Left colon (tissue), 2 donors: Measurements from ENCODE around the gene SH3TC1. TPM values are rescaled to one million over a fixed set of nuclear protein-coding genes. Genes with fewer than 3 reads are reported as not detected.

Experiments used
- ATAC-seq: fragments of 200-7000 bp; cut with Tn5 transposase; one replicate; pipeline ENCODE4 v1.9.1; 2020; ENCODE audit warnings: mild to moderate bottlenecking, moderate library complexity
- DNase-seq, 2 donors: peaks; one replicate each; pipeline ENCODE4 v3.0.0-alpha.2; 2020
- intact Hi-C, 2 donors: fragments of 100-400 bp; cut with DNase I in 1 of 2; cut with micrococcal nuclease in 1 of 2; formaldehyde crosslinking; loops; one replicate each; pipeline versions ENCODE4 v1.11.2 to v1.14.0; 2022; cut with DNase I, micrococcal nuclease
- total RNA-seq, 2 donors: library from RNA; stranded (reverse); fragmentation: NEBNext Ultra II Directional; extraction: Animal tissue kit (Norgen Biotek cat#: 25700); gene quantifications; one replicate each; pipeline ENCODE4 v1.2.1, GENCODE V29; 2021
- donor health status: DM: no; HTN: no; CAD: no.
- donor health status: DM: yes; HTN: yes; CAD: no.

SH3TC1 gene
- total RNA-seq, 2 donors from 2014 or later = 13.8 to 18.3 TPM

DNA sequence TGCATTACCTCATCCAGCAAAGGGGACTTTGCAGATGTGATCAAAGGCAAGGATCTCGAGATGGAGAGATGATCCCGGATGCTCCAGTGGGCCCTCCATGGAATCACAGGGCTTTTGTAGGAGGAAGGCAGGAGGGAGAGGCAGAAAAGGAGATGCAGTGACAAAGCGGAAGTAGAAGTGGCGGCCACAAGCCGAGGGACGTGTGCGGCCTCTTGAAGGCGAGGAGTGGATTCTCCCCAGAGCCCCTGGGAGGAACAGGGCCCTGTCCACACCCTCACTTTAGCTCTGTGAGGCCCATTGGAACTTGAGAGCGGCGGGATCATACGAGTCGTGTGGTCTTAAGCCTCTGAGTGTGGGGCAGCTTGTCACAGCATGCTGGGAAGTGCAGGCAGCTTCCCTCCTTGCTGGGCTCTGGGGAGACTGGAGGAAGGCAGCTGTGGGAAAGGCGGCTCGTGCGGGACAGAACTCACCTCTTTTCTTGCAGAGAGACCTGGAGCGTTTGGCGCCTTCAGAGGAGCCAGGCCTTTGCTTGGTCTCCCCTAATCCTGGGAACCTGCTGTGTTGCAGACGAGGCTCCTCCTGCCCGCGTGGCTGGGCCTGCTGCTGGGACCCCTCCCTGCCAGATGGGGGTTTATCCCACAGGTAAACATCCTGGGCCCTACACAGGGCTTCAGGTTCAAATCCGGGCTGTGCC, 10.2 kb downstream of the SH3TC1 start:
- ATAC-seq (no peak), DNase-seq (no peak)

DNA sequence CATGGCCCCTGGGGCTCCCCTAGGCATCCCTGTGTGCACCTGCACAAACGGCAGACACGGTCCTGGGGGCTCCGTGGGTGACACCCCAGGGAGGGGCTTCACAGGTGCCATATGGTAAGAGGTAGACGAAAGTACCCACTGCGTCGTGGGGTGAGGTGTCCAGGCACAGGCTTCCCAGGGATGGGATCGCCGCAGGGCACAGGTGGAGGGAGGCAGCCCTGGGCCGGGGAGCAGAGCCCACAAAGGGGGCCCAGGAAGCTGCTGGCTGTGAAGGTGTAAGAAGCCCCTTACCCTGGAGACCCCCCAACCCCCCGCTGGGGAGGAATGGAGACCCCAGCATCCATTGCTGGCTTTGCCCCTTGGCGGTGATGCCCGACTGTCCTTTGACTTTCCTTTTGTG, 10.9 kb downstream of the SH3TC1 start:
- ATAC-seq = no peak
- no peak for DNase-seq
- intact Hi-C loops = no loop called here

More for the DNA sequence above, 10.2 kb downstream of the SH3TC1 start:
- intact Hi-C loops = no loop called here

DNA sequence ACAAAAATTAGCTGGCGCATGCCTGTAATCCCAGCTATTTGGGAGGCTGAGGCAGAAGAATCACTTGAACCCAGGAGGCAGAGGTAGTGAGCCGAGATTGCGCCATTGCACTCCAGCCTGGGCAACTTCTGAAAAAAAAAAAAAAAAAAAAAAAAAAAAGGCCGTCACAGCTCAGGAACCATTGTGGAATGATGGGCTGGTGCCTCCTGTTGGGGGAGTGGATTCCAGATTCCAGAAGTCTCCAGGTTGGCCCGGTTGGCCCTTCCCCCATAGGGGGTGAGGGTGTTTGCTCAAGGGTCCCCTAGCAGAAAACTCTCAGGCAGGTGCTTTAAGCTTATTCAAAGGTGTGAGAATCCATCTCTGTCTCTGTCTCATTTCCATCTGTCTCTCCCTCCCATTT, 11.5 kb downstream of the SH3TC1 start:
- no peak for ATAC-seq

DNA sequence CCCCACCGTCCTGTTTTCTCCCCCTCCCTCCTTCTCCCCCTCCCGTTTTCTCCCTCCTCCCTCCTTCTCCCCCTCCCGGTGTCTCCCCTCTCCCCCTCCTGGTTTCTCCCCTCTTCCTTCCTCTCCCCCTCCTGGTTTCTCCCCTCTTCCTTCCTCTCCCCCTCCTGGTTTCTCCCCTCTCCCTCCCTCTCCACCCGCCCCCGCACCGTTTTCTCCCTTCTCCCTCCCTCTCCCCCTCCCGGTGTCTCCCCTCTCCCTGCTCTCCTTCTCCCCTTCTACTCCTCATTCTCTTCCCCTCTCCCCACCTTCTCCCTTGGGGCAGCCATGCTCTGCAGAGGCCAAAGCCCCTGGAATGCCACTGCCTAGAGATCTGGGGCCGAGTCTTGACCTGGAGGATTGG, 12.2 kb downstream of the SH3TC1 start:
- ATAC-seq (no peak), DNase-seq (no peak)
- intact Hi-C loops = no loop called here

More for the DNA sequence above, 11.5 kb downstream of the SH3TC1 start:
- intact Hi-C loops = no loop called here
- DNase-seq = no peak

DNA sequence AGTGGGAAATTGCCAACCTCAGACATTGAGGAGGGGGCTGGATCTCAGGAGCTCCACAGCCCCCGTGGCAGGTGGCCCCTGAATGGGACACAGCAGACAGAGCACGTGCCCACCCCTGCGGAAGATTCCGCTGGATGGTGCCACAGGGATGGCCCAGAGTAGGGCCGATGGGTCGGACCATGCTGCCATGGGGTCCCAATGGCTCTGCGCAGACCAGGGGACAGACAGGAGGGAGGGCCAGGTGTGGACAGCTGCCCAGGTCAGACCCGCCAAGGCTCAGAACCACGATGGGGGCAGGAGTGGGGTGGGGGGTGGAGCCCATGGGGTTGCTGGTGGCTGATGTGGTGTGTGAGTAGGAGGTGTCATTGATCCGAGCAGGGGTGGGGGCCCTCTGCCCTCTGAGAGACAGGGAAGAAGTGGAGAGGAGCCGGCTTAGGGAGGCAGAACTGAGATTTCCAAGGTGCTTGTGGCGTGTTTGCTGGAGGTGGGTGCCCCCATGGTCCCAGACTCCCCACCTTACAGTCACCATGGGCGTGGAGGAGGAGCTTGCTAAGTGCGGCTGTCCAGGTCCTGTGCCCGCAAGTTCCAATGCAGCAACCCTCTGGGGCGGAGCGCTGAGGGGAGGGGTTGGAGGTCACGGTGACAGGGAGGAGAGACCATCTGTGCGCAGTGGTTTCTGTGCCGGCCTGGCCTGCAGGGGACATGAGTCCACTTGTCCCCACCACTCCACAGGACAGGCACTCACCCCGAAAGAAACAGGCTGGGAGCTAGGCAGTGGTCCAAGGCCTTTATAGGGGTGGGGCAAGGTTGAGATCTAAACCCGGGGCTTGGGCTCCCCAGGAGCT, 12.9 kb downstream of the SH3TC1 start:
- ATAC-seq = no peak
- no peak for DNase-seq
- intact Hi-C loops = no loop called here

DNA sequence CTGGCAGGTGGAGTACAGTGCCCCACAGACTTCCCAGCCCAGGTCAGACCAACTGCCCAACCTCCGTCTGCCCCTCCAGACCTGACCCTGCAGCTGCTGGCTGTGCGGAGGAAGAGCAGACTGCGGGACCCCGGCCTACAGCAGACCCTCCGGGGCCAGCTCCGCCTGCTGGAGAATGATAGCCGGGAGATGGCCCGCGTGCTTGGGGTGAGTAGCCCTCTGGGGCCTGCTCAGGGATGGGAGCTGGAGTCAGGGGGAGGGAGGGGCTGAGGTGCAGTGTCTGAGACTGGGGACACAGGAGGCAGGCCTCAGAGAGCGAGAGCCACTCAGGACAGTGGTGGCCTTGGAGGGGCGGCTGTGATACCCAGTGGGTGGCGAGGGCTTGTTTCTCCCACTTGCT, 13.5 kb downstream of the SH3TC1 start:
- intact Hi-C loops = no loop called here
- ATAC-seq (no peak), DNase-seq (no peak)

DNA sequence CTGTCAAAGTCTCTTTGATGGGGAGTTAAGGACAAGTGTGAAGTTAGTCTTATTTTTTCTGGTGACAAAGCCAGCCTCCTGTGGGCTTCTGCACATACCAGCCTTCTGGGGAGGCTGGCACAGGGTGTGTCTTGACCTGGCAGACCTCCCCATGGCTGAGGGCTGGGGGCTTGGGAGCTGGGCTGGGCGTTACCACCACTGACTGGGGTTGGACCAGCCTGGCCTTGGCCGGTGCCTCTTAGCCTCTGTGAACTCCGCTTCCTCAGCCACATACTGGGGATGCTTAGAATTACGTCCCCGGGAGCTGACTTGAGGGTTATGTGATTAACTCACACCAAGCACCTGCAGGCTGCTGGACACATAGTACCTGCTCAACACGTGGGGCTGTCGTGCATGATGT, 14.0 kb downstream of the SH3TC1 start:
- DNase-seq (no peak), ATAC-seq (no peak)
- intact Hi-C loops = no loop called here

DNA sequence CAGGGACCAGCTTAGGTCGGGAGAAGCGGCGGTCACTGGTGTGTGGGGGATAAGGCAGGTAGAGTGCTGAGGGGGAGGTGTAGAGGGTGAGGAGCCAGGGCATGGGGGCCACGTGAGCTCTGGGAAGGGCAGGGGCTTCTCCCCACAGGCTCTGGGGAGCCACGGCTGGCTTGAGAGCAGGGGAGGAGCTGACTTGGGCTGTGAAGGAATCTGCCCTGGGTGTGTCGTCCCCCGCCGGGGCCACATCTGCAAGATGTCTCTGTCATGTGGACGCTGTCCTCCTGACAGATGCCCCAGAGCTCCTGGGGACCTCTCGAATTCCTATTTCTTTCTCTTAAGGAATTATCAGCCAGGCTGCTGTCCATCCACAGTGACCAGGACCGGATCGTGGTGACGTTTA, 15.0 kb downstream of the SH3TC1 start:
- DNase-seq = no peak
- intact Hi-C loops = no loop called here
- ATAC-seq = no peak

DNA sequence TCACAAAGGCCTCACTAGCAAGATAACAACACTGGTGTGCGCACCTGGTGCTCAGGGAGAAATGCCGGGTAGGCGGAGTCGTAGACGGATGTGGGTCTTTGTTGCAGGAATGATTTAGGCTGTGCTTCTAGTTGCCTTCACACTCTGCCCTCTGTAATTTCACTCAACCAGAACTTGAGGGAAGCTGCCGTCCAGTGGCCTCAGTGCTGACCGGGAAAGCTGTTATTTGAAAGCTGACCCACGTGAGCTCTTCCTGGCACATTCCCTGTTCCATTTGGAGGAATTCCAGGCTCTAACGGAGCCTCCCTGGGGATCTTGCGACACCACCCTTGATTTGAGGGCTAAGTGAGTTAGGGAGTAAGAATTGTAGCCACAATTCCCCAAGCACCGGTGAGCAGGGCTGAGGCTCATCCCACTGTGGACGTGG, 15.9 kb downstream of the SH3TC1 start:
- intact Hi-C loops = no loop called here
- no peak for DNase-seq
- no peak for ATAC-seq

DNA sequence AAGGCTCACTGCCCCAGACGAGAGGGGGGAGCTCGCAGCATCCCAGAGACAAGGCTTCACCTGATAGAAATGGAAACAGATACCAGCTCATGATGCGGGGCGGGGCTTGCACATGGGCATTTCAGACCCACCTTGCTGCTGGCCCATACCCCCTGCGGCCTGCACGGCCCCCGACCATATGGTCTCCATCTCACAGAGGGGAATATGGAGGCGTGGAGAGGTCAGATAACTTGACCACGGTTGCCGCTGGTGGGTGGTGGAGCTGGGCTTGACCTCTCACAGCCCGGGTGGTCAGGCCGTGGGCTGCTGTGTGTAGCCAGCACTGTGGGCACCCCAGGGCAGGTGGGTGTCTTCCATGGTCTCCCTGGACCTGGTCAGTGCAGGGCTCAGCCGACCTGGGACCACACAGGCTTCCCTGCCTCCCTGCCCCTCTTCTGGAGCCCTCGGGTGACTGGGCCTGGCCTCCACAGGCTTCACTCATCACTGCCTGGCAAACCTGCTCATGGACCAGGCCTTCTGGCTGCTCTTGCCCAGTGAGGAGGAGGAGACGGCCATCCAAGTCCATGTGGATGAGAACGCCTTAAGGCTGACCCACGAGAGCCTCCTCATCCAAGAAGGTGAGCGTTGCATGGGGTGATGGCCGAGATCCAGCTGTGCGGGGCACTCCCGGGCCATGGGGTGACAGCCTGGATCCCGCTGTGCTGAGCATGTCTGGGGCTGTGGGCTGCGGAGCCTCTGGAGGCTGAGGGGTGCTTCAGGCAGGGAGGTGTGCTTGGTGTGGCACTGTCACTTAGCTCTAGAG, 16.8 kb downstream of the SH3TC1 start:
- intact Hi-C loops = no loop called here
- DNase-seq (no peak), ATAC-seq (no peak)

DNA sequence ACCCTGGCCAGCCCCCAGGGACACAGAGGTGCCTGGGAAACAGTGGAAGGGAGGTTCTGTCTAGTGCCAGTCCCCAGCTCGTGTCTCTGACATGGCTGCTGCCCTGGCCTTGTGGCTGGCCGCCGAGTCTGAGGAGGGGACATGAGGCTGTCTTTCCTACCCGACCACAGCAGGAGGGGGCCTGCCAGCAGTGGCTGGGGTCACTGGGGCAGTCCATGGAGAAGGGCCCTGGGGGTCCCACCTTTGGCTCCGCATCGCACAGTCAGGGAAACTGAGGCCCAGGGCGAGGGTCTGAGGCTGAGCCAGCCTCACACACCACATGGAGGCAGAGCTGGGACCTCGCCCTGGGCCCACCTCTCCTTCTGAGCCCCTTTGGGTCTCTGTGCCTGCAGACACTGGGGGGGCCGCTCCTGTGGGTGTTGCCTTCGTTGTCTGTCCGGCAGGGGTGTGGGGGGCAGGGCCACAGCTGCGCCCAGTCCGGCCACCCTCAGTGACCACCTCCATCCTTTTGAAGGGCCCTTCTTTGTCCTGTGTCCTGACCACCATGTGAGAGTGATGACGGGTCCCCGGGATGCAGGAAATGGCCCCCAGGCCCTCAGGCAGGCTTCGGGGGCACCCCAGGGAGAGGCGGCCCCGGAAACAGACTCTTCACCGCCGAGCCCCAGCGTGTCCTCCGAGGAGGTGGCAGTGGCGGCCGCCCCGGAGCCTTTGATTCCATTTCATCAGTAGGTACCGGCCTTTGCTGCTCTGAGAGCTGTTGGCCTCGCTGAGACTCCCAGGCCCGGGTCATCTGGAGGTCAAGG, 17.6 kb downstream of the SH3TC1 start:
- no peak for ATAC-seq
- no peak for DNase-seq
- intact Hi-C loops = no loop called here

DNA sequence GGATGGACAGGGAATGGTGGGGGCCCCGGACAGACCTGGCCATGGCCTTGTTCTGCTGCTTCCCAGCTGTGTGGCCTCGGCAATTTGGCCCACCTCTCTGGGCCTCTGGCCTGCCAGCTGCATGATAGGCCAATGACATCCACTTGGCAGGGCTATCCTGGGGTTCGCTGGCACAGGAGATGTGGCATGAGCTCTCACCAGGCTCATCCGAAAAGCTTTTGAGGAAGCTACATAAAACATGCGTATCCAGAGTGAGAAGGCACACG, 18.1 kb downstream of the SH3TC1 start:
- no peak for ATAC-seq
- intact Hi-C loops = no loop called here
- no peak for DNase-seq

DNA sequence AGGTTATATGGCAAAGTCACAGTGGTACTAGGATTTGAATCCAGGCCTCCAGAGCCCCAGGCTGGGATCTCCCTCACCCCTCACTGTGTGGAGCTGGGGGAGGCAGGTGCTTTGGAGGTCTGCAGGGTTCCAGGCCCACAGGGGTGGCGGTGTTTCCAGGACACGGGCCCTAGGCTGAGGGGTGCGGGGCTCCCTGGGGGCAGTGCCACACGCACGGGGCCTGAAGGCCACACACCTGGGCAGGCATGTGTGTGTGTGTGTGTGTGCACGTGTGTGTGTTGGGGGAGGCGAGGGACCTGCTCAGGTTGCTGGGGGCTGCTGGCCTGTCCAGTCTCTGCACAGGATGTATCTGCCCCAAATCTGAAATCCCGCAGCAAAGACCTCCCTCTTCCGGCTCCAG, 18.8 kb downstream of the SH3TC1 start:
- ATAC-seq = no peak
- no peak for DNase-seq
- intact Hi-C loops = no loop called here

DNA sequence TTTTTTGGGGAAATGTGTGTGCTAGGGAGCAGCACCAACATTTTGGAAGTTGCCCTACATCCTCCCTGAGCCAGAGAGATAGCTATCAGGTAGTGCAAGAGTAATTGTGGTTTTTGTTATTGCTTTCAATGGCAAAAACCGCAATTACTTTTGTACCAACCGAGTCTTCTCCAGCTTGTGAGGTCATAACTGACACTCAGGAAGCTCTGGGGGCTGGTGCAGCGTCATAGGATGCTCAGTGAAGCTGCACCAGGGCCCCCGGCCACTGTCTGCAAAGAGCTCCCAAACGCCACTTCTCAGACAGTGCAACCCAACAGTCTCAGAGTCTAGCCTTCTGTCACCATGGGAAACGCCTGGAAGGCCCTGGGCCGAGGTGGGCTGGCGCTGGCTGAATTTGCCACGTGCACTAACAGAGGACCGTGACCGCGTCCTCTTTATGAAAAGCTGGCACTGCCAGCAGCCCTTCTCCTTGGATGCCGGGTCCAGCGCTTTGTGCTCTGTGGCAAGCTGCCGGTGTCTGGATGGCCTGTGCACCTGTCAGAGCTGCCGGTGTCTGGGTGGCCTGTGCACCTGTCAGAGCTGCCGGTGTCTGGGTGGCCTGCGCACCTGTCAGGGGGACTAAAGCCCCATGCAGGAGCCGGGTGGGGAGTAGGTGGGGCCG, 19.4 kb downstream of the SH3TC1 start:
- no peak for ATAC-seq
- no peak for DNase-seq
- intact Hi-C loops = no loop called here

DNA sequence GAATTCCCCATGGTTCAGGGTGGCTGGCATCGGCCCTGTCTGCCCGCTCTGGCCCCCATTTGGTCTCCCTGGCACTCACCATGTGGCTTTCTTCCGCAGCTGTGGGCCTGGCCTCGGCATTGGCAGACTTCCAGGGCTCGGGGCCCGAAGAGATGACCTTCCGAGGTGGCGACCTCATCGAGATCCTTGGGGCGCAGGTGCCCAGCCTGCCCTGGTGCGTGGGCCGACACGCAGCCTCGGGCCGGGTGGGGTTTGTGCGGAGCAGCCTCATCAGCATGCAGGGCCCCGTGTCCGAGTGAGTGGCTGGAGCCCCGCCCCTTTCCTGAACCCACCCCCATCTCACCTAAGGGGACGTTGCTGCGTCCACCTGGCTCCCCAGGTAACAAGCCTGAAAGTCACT, 20.1 kb downstream of the SH3TC1 start:
- no peak for DNase-seq
- intact Hi-C loops = no loop called here
- ATAC-seq = no peak

DNA sequence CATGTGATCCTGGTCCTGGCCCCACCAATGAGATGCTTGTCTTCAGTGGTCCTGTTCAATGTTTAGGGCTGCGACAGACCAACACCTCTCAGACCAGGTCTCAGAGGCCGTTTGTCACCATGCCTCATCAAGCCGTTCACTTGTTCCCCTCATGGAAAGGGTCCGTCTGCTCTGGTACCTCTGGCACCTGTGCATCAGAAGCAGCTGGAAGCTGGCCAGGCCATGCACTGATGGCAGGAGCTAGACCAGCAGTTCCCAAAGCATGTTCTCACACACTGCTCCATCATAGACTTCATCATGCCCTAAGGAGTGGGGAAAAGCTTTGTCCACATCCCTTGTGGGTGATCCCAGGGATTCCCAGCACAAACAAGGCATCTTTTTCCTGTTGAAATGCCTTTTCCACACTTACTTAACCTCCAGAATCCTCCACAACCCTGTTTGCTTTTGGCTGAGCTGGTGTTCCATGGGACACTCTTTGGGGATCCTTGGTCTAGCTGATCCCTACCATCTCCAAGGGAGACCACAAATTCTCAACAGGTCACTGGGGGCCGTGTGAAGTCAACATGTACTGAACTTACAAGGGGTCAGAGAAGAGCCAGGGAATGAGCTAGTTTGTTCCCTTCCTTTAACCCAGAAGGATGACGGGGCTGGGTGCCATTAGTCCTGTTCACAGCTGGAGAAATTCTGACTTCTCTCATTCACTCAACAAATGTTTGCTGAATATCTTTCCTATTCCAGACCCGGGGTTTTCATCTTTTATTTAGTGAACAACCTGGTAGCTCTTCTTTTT, 21.8 kb downstream of the SH3TC1 start:
- no peak for ATAC-seq
- intact Hi-C loops = no loop called here
- no peak for DNase-seq

DNA sequence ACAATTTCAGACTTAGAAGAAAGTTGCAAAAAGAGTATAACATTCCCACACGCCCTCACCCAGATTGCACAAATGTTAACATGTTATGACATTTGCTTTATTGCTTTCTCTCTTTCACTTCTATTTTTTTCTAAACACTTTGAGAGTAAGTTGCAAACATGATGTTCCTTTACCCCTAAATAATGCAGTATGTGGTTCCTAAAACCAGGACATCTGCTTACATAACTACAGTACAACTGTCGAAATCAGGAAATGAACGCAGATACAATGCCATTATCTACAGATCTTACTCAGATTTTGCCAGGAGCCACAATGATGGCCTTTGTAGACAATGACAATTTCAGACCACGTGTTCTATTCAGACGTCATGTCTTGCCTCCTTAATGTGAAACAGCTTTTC, 22.4 kb downstream of the SH3TC1 start:
- ATAC-seq = no peak
- DNase-seq = no peak
- intact Hi-C loops = no loop called here

DNA sequence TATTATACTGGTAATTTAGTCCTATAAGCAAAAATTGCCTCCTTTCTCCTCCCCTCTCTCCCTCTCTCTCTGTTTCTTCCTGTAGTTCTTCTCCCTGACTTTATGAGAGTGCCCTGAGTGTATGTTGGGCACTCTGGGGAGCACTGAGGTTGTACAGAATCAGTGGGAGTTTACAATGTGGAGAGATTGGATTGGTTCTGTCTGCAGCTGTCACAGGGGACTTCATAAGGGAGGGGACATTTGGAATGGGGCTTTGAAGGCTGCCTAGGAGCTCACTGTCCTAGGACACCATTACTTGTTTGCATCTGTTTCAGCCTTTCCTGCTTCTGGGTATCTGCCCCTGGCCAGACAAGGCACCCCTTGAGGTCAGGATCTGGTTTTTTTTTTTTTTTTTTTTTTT, 22.9 kb downstream of the SH3TC1 start:
- intact Hi-C loops = no loop called here
- no peak for DNase-seq
- no peak for ATAC-seq
